ENCODE measurements around the gene KCNN3. TPM values are rescaled to one million over a fixed set of nuclear protein-coding genes. Genes with fewer than 3 reads are reported as not detected.
"Not testable (repeated sequence)": the region's sequence is repeated elsewhere in the genome, so short reads cannot be mapped to it uniquely, and the experiment has no call there.

The KCNN3 gene
- total RNA-seq, 1 experiment from 2014 or later, result 1.3 TPM

DNA sequence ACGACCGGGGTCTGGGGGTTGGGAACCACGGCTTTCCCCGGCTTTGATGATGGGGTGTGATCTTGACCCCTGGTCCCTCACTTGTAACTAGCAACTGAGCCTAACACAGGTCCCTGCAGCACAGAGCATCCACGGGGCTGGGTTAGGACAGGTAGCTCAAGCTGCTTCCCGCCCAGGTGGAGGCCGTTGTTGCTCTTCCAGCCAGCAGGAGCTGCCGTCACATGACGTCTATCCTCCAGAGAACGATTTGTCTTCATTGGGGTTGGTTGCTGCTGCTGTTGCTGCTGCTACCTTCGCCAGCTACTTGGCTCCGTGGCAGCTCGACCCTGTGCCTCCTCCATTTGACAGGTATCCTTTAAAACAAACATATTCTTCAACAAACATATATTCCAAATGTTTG, 187.8 kb downstream of the KCNN3 start:
- CTCF ChIA-PET, result interaction anchor here (0.5 to 2.5 kb wide), 11 partner anchors 11 to 262 kb away, joined by 3 to 13 read pairs (median 3); partner anchors contain the start of gene CHRNB2
- peaks cover 31% of the 10 kb centered on the region for H3K9me3 Mint-ChIP-seq
- no peak for DNase-seq (ENCODE audit: low spot score)
- ATAC-seq, result 0 out of 2 replicates have a peak, but pooled peaks have one; percentile 41
- H3K27ac Mint-ChIP-seq, result no peak overlapping the region
- TF ChIP-seq, protein P1, sequence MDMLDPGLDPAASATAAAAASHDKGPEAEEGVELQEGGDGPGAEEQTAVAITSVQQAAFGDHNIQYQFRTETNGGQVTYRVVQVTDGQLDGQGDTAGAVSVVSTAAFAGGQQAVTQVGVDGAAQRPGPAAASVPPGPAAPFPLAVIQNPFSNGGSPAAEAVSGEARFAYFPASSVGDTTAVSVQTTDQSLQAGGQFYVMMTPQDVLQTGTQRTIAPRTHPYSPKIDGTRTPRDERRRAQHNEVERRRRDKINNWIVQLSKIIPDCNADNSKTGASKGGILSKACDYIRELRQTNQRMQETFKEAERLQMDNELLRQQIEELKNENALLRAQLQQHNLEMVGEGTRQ (CRISPR knock-in tag; IDR thresholded peaks at IDR 0.05), result peak; percentile 86
- TF ChIP-seq, protein P2, sequence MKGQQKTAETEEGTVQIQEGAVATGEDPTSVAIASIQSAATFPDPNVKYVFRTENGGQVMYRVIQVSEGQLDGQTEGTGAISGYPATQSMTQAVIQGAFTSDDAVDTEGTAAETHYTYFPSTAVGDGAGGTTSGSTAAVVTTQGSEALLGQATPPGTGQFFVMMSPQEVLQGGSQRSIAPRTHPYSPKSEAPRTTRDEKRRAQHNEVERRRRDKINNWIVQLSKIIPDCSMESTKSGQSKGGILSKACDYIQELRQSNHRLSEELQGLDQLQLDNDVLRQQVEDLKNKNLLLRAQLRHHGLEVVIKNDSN (CRISPR knock-in tag; IDR thresholded peaks at IDR 0.05), result peak; percentile 78
- TF ChIP-seq, protein P3, sequence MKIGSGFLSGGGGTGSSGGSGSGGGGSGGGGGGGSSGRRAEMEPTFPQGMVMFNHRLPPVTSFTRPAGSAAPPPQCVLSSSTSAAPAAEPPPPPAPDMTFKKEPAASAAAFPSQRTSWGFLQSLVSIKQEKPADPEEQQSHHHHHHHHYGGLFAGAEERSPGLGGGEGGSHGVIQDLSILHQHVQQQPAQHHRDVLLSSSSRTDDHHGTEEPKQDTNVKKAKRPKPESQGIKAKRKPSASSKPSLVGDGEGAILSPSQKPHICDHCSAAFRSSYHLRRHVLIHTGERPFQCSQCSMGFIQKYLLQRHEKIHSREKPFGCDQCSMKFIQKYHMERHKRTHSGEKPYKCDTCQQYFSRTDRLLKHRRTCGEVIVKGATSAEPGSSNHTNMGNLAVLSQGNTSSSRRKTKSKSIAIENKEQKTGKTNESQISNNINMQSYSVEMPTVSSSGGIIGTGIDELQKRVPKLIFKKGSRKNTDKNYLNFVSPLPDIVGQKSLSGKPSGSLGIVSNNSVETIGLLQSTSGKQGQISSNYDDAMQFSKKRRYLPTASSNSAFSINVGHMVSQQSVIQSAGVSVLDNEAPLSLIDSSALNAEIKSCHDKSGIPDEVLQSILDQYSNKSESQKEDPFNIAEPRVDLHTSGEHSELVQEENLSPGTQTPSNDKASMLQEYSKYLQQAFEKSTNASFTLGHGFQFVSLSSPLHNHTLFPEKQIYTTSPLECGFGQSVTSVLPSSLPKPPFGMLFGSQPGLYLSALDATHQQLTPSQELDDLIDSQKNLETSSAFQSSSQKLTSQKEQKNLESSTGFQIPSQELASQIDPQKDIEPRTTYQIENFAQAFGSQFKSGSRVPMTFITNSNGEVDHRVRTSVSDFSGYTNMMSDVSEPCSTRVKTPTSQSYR (CRISPR knock-in tag; IDR thresholded peaks at IDR 0.05), result no peak
- H3K4me3 Mint-ChIP-seq, result no peak overlapping the region
- POLR2A ChIA-PET, result no interaction called here
- no peaks in the 10 kb centered on the region; the same call in 1 of the 2 replicates for H3K27me3 Mint-ChIP-seq (ENCODE audit: low read depth)
- peaks cover 7% of the 10 kb centered on the region for H3K4me1 Mint-ChIP-seq
- H3K36me3 Mint-ChIP-seq, result peaks cover 23% of the 10 kb centered on the region

DNA sequence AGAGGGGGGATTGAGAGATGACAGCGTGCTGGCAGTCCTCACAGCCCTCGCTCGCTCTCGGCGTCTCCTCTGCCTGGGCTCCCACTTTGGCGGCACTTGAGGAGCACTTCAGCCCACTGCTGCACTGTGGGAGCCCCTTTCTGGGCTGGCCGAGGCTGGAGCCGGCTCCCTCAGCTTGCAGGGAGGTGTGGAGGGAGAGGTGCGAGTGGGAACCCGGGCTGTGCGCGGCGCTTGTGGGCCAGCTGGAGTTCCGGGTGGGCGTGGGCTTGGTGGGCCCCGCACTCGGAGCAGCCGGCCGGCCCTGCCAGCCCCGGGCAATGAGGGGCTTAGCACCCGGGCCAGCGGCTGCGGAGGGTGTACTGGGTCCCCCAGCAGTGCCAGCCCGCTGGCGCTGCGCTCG, 192.2 kb downstream of the KCNN3 start:
- CTCF ChIA-PET, result interaction anchor here (0.6 kb wide), 1 partner anchor 227 kb away, joined by 3 read pairs; no protein-coding TSS in a partner anchor
- POLR2A ChIA-PET, result not testable (repeated sequence)

DNA sequence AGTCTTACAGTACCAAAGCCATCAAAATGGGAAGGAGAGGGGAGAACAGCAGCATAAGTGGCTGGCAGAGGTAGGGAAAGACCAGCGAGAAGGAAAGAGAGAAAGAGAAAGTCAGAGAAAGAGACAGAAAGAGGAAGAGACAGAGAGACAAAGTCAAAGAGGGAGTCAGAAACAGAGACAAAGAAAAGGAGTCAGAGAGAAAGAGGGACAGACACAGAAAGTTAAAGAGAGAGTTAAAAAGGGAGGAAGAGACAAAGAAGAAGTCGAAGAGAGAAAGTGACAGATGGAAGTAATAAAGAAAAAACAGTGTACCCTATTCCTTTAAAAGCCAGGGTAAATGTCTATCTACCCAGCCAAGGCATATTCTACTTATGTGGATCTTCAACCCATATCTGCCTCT, 193.2 kb downstream of the KCNN3 start:
- POLR2A ChIA-PET; CTCF ChIA-PET; H3K4me3 Mint-ChIP-seq; ATAC-seq; DNase-seq (ENCODE audit: low spot score); H3K27ac Mint-ChIP-seq; H3K27me3 Mint-ChIP-seq (ENCODE audit: low read depth): not testable (repeated sequence)
- peaks cover 40% of the 10 kb centered on the region for H3K9me3 Mint-ChIP-seq
- H3K36me3 Mint-ChIP-seq, result peaks cover 30% of the 10 kb centered on the region
- H3K4me1 Mint-ChIP-seq, result peaks cover 22% of the 10 kb centered on the region

More for the DNA sequence above, 192.2 kb downstream of the KCNN3 start:
- Mint-ChIP-seq H3K36me3 (peaks cover 30% of the 10 kb centered on the region), H3K4me1 (peaks cover 16% of the 10 kb centered on the region), H3K9me3 (peaks cover 45% of the 10 kb centered on the region)
- H3K27ac Mint-ChIP-seq; H3K4me3 Mint-ChIP-seq; ATAC-seq; H3K27me3 Mint-ChIP-seq (ENCODE audit: low read depth); DNase-seq (ENCODE audit: low spot score): not testable (repeated sequence)

DNA sequence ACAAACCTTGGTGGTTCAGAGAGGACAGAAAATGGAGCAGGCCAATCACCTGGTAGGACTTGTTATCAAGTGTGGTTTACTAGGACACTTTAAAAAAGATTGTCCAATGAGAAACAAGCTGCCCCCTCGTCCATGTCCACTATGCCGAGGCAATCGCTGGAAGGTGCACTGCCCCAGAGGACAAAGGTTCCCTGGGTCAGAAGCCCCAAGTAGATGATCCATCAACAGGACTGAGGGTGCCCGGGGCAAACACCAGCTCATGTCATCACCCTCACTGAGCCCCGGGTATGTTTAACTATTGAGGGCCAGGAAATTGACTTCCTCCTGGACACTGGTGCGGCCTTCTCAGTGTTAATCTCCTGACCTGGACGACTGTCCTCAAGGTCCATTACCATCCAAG, 195.6 kb downstream of the KCNN3 start:
- DNase-seq (ENCODE audit: low spot score); CTCF ChIA-PET; H3K27ac Mint-ChIP-seq; ATAC-seq; POLR2A ChIA-PET; H3K27me3 Mint-ChIP-seq (ENCODE audit: low read depth); H3K4me3 Mint-ChIP-seq: not testable (repeated sequence)
- peaks cover 23% of the 10 kb centered on the region for H3K36me3 Mint-ChIP-seq
- H3K9me3 Mint-ChIP-seq, result peaks cover 32% of the 10 kb centered on the region
- H3K4me1 Mint-ChIP-seq, result peaks cover 26% of the 10 kb centered on the region

DNA sequence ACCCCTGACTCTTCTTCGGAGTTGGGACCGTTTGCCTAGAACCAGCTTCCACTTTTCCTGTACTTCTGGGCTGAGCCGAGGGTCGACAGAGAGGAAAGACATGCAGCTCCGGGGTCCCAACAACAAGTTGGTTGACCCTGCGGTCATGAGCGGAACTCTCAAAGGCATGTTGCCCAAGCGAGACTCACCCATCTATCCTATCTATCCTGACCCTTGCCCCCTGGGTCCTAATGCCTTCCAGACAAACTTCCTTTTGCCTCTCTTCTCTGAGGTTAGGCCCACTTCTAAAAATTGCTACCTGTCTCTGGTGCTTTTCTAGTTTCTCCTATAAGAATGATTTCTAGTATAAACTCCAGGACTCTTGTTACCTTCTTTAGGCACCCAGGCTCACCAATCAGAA, 197.8 kb downstream of the KCNN3 start:
- DNase-seq (ENCODE audit: low spot score); H3K27me3 Mint-ChIP-seq (ENCODE audit: low read depth); H3K27ac Mint-ChIP-seq; H3K36me3 Mint-ChIP-seq; ATAC-seq; POLR2A ChIA-PET; H3K4me3 Mint-ChIP-seq: not testable (repeated sequence)
- peaks cover 19% of the 10 kb centered on the region for H3K9me3 Mint-ChIP-seq
- CTCF ChIA-PET, result interaction anchor here (1.1 to 3.3 kb wide), 6 partner anchors 10 to 378 kb away, joined by 3 to 32 read pairs (median 4); partner anchors contain the start of genes ADAM15 and KCNN3
- H3K4me1 Mint-ChIP-seq, result peaks cover 26% of the 10 kb centered on the region

DNA sequence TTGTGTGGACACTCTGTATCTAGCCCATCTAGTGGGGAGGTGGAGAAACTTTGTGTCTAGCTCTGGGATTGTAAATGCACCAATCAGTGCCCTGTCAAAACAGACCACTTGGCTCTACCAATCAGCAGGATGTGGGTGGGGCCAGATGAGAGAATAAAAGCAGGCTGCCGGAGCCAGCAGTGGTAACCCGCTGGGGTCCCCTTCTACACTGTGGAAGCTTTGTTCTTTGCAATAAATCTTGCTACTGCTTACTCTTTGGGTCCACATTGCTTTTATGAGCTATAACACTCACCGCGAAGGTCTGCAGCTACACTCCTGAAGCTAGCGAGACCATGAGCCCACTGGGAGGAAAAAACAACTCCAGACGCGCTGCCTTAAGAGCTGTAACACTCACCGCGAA, 198.7 kb downstream of the KCNN3 start:
- Mint-ChIP-seq H3K4me1 (peaks cover 26% of the 10 kb centered on the region), H3K9me3 (peaks cover 11% of the 10 kb centered on the region)
- ATAC-seq; DNase-seq (ENCODE audit: low spot score); POLR2A ChIA-PET; H3K27ac Mint-ChIP-seq; H3K4me3 Mint-ChIP-seq; H3K27me3 Mint-ChIP-seq (ENCODE audit: low read depth); H3K36me3 Mint-ChIP-seq: not testable (repeated sequence)
- TF ChIP-seq NFYB (CRISPR knock-in tag; conservative IDR thresholded peaks at IDR 0.05; ENCODE audit: low read depth), result peak; percentile 62
- CTCF ChIA-PET, result interaction anchor here (1.1 to 3.3 kb wide), 7 partner anchors 11 to 379 kb away, joined by 3 to 32 read pairs (median 4); partner anchors contain the start of genes ADAM15 and KCNN3

DNA sequence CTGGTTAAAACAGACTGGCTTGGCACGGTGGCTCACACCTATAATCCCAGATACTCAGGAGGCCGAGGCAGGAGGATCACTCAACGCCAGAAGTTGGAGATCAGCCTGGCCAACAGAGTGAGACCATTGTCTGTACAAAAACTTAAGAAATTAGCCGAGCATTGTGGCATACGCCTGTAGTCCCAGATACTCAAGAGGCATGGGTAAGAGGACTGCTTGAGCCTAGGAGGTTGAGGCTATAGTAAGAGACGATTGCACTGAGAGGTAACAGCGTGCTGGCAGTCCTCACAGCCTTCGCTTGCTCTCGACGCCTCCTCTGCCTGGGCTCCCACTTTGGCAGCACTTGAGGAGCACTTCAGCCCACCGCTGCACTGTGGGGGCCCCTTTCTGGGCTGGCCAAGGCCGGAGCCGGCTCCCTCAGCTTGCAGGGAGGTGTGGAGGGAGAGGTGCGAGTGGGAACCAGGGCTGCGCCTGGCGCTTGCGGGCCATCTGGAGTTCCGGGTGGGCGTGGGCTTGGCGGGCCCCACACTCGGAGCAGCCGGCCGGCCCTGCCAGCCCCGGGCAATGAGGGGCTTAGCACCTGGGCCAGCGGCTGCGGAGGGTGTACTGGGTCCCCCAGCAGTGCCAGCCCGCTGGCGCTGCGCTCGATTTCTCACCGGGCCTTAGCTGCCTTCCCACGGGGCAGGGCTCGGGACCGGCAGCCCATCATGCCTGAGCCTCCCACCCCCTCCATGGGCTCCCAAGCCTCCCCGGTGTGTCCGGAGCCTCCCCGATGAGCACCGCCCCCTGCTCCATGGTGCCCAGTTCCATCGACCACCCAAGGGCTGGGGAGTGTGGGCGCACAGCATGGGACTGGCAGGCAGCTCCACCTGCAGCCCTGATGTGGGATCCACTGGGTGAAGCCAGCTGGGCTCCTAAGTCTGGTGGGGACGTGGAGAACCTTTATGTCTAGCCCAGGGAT, 199.5 kb downstream of the KCNN3 start:
- POLR2A ChIA-PET; H3K9me3 Mint-ChIP-seq; ATAC-seq; H3K27me3 Mint-ChIP-seq (ENCODE audit: low read depth); H3K4me3 Mint-ChIP-seq; DNase-seq (ENCODE audit: low spot score); H3K36me3 Mint-ChIP-seq; H3K27ac Mint-ChIP-seq: not testable (repeated sequence)
- H3K4me1 Mint-ChIP-seq, result peaks cover 26% of the 10 kb centered on the region
- CTCF ChIA-PET, result interaction anchor here (0.8 to 3.3 kb wide), 29 partner anchors 10 to 391 kb away, joined by 3 to 32 read pairs (median 4); partner anchors contain the start of gene PMVK

Data from WTC11 (cell line).